Hematopoietic multipotent progenitor cell treated with erythropoietin and hydrocortisone succinate and interleukin-3 and kit ligand, for 8 days (in vitro differentiated cells): Measurements from ENCODE around the gene BHLHE40.

Experiments used
- DNase-seq: peaks from one replicate; pipeline ENCODE4 v3.0.0-alpha.2; 2015

The BHLHE40 gene

GRCh38 chr3:5022187-5022965 is 43.1 kb downstream of the BHLHE40 start:
- DNase-seq = no peak

- no peak for DNase-seq
These were observed 43.9 kb downstream of the BHLHE40 start for GRCh38 chr3:5022966-5023776.

GRCh38 chr3:5023777-5024346 is 44.6 kb downstream of the BHLHE40 start:
- DNase-seq = no peak

GRCh38 chr3:5026046-5026362 is 46.8 kb downstream of the BHLHE40 start:
- DNase-seq = no peak

- no peak for DNase-seq
These were observed 50.5 kb downstream of the BHLHE40 start for GRCh38 chr3:5029715-5030114.

- no peak for DNase-seq
These were observed 50.9 kb downstream of the BHLHE40 start for GRCh38 chr3:5030152-5030551.

- DNase-seq = no peak
These were observed 53.6 kb downstream of the BHLHE40 start for GRCh38 chr3:5032844-5033243.
